H9 (cell line): ENCODE results near the gene TRABD. TPM values are rescaled to one million over a fixed set of nuclear protein-coding genes. Genes with fewer than 3 reads are reported as not detected.

Source experiments
- DNase-seq: peaks from one replicate; pipeline ENCODE4 v3.0.0-alpha.2; 2017
- H2AFZ ChIP-seq: one replicate; pipeline ENCODE4 v1.6.1; 2013; ENCODE audit warnings: mild to moderate bottlenecking, low read length, control low read depth, moderate library complexity
- H2AK5ac ChIP-seq: 2 replicates; pipeline ENCODE4 v1.6.1; 2013; ENCODE audit warnings: low read length, control low read depth, mixed read lengths; ENCODE audit not compliant: insufficient read length
- H2BK120ac ChIP-seq: one replicate; pipeline ENCODE4 v1.6.1; 2013; ENCODE audit warnings: low read depth, mild to moderate bottlenecking, low read length, control low read depth, inconsistent platforms; ENCODE audit not compliant: poor library complexity, severe bottlenecking
- H2BK12ac ChIP-seq: 2 replicates; pipeline ENCODE4 v1.6.1; 2013; ENCODE audit warnings: low read length, control low read depth, mixed read lengths, low read depth; ENCODE audit not compliant: insufficient read length
- H2BK15ac ChIP-seq: 2 replicates; pipeline ENCODE4 v1.6.1; 2013; ENCODE audit warnings: low read depth, low read length, control low read depth
- H2BK20ac ChIP-seq: one replicate; pipeline ENCODE4 v1.6.1; 2013; ENCODE audit warnings: low read depth, mild to moderate bottlenecking, low read length, control low read depth, inconsistent platforms; ENCODE audit not compliant: poor library complexity, severe bottlenecking
- H2BK5ac ChIP-seq: 2 replicates; pipeline ENCODE4 v1.6.1; 2013; ENCODE audit warnings: low read length, control low read depth, mixed read lengths; ENCODE audit not compliant: insufficient read length
- H3K14ac ChIP-seq: 2 replicates; pipeline ENCODE4 v1.6.1; 2013; ENCODE audit warnings: low read length, control low read depth; ENCODE audit not compliant: insufficient read depth
- H3K18ac ChIP-seq: 2 replicates; pipeline ENCODE4 v1.6.1; 2013; ENCODE audit warnings: low read depth, mild to moderate bottlenecking, mixed read lengths, low read length, control low read depth; ENCODE audit not compliant: insufficient read length
- H3K23ac ChIP-seq: 2 replicates; pipeline ENCODE4 v1.6.1; 2013; ENCODE audit warnings: low read length, control low read depth, mixed read lengths, low read depth; ENCODE audit not compliant: insufficient read length
- H3K23me2 ChIP-seq: 2 replicates; pipeline ENCODE4 v1.6.1; 2013; ENCODE audit warnings: low read depth, mild to moderate bottlenecking, mixed read lengths, low read length, control low read depth; ENCODE audit not compliant: insufficient read length, poor library complexity, severe bottlenecking
- H3K27ac ChIP-seq: 2 replicates; pipeline ENCODE4 v1.5.1; 2013; ENCODE audit warnings: low read length, control low read depth, mixed read lengths, low read depth; ENCODE audit not compliant: insufficient read length
- H3K27me3 ChIP-seq: 2 replicates; pipeline ENCODE4 v1.6.1; 2013; ENCODE audit warnings: low read length, control low read depth, inconsistent platforms; ENCODE audit not compliant: insufficient read depth
- H3K4ac ChIP-seq: 2 replicates; pipeline ENCODE4 v1.6.1; 2013; ENCODE audit warnings: low read depth, mild to moderate bottlenecking, control low read depth, inconsistent platforms, low read length, moderate library complexity
- H3K4me1 ChIP-seq: 2 replicates; pipeline ENCODE4 v1.6.1; 2013; ENCODE audit warnings: low read length, control low read depth, inconsistent platforms; ENCODE audit not compliant: insufficient read depth
- H3K4me2 ChIP-seq: 2 replicates; pipeline ENCODE4 v1.6.1; 2013; ENCODE audit warnings: low read length, control low read depth, mixed read lengths; ENCODE audit not compliant: insufficient read length, insufficient read depth
- H3K56ac ChIP-seq: 2 replicates; pipeline ENCODE4 v1.6.1; 2013; ENCODE audit warnings: low read depth, mild to moderate bottlenecking, mixed read lengths, low read length, control low read depth; ENCODE audit not compliant: insufficient read length
- H3K79me1 ChIP-seq: 2 replicates; pipeline ENCODE4 v1.6.1; 2013; ENCODE audit warnings: low read depth, mild to moderate bottlenecking, moderate library complexity, low read length, control low read depth, inconsistent platforms; ENCODE audit not compliant: insufficient read depth, poor library complexity, severe bottlenecking
- H3K79me2 ChIP-seq: 2 replicates; pipeline ENCODE4 v1.6.1; 2013; ENCODE audit warnings: low read length, control low read depth, inconsistent platforms; ENCODE audit not compliant: insufficient read depth
- H3K9ac ChIP-seq: 2 replicates; pipeline ENCODE4 v1.6.1; 2013; ENCODE audit warnings: low read length, control low read depth, mixed read lengths; ENCODE audit not compliant: insufficient read length; ENCODE audit errors: extremely low read depth
- H3K9me3 ChIP-seq: one replicate; pipeline ENCODE4 v1.6.1; 2013; ENCODE audit warnings: low read depth, low read length, inconsistent platforms; ENCODE audit not compliant: control insufficient read depth
- H3T11ph ChIP-seq: one replicate; pipeline ENCODE4 v1.6.1; 2013; ENCODE audit warnings: mild to moderate bottlenecking, low read length, control low read depth, inconsistent platforms
- H4K20me1 ChIP-seq: one replicate; pipeline ENCODE4 v1.6.1; 2013; ENCODE audit not compliant: control insufficient read depth, insufficient read length, insufficient read depth
- H4K5ac ChIP-seq: 2 replicates; pipeline ENCODE4 v1.6.1; 2013; ENCODE audit warnings: low read depth, mild to moderate bottlenecking, mixed read lengths, low read length, control low read depth; ENCODE audit not compliant: insufficient read length
- H4K8ac ChIP-seq: replicated peaks from 2 replicates; pipeline ENCODE4 v1.6.1; 2013; ENCODE audit warnings: low read length, control low read depth, mixed read lengths, low read depth; ENCODE audit not compliant: insufficient read length
- H4K91ac ChIP-seq: 2 replicates; pipeline ENCODE4 v1.6.1; 2013; ENCODE audit warnings: low read depth, mild to moderate bottlenecking, moderate library complexity, mixed read lengths, low read length, control low read depth; ENCODE audit not compliant: insufficient read length
- H3K27ac Mint-ChIP-seq, 3 experiments: 2 replicates in 2 of 3; 3 replicates in 1 of 3; pipeline ENCODE4 v1.8.0; 2020 to 2021; ENCODE audit warnings: mixed read lengths in 3 of 3, mild to moderate bottlenecking in 1 of 3, moderate library complexity in 1 of 3
- H3K27me3 Mint-ChIP-seq: 2 replicates; pipeline ENCODE4 v1.8.0; 2021; ENCODE audit warnings: low read depth, mild to moderate bottlenecking, moderate library complexity, mixed read lengths
- H3K36me3 Mint-ChIP-seq, 3 experiments: 2 replicates in 2 of 3; 3 replicates in 1 of 3; pipeline ENCODE4 v1.8.0; 2020 to 2021; ENCODE audit warnings: low read depth in 3 of 3, mixed read lengths in 3 of 3; ENCODE audit not compliant: insufficient read depth in 1 of 3
- H3K4me1 Mint-ChIP-seq, 2 experiments: 2 replicates each; pipeline ENCODE4 v1.8.0; 2020; ENCODE audit warnings: mixed read lengths in 2 of 2
- H3K4me3 Mint-ChIP-seq, 2 experiments: 2 replicates in 1 of 2; 3 replicates in 1 of 2; pipeline ENCODE4 v1.8.0; 2020 to 2021; ENCODE audit warnings: mild to moderate bottlenecking in 2 of 2, mixed read lengths in 2 of 2, moderate library complexity in 1 of 2
- H3K9me3 Mint-ChIP-seq, 2 experiments: 2 replicates in 1 of 2; 3 replicates in 1 of 2; pipeline ENCODE4 v1.8.0; 2020; ENCODE audit warnings: mild to moderate bottlenecking in 2 of 2, mixed read lengths in 2 of 2, moderate library complexity in 1 of 2
- CTCF ChIP-seq: fragments of 200-600 bp; sonication (generic); conservative IDR thresholded peaks from 3 replicates; pipeline ENCODE4 v1.8.0; 2021; ENCODE audit warnings: antibody characterized with exemption, mild to moderate bottlenecking
- whole genome bisulfite sequencing: extraction: QIAGEN DNeasy Blood & Tissue Kit; methylation state at CpG from one replicate; pipeline ENCODE4 v1.1.7; 2013; ENCODE audit warnings: missing lambda C conversion rate, low lambda C conversion rate, mixed read lengths; ENCODE audit not compliant: insufficient read length; ENCODE audit errors: extremely low coverage; 5-methylcytosine and 5-hydroxymethylcytosine counted together
- total RNA-seq: library from RNA; stranded (reverse); gene quantifications from 2 replicates; pipeline ENCODE4 v1.2.1, GENCODE V29; 2021

The TRABD gene
- total RNA-seq, 1 experiment from 2014 or later: 47.8 TPM

DNA sequence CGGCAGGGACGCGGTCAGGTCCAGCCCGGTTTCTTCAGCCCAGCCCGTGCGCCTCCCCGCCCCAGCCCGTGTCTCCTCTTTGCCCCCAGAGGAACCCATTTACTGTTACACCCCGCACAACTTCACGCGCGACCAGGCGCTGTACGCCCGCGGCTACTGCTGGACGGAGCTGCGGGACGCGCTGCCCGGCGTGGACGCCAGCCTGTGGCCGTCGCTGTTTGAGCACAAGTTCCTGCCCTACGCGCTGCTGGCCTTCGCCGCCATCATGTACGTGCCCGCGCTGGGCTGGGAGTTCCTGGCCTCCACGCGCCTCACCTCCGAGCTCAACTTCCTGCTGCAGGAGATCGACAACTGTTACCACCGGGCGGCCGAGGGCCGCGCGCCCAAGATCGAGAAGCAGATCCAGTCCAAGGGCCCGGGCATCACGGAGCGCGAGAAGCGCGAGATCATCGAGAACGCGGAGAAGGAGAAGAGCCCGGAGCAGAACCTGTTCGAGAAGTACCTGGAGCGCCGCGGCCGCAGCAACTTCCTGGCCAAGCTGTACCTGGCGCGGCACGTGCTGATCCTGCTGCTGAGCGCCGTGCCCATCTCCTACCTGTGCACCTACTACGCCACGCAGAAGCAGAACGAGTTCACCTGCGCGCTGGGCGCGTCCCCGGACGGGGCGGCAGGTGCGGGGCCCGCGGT, 8.7 kb upstream of the TRABD start:
- Mint-ChIP-seq H3K4me1 (no peaks in the 10 kb centered on the region), H3K27ac (no peak overlapping the region), H3K27me3 (peaks cover 4% of the 10 kb centered on the region), H3K36me3 (peaks cover 0 to 14% (median 4%) of the 10 kb centered on the region in 3 experiments; a peak in 5 of 7 replicates), H3K4me3 (no peak overlapping the region), H3K9me3 (no peaks in the 10 kb centered on the region; a peak in 2 of 5 replicates)
- Histone ChIP-seq H3K79me2 (no peaks in the 10 kb centered on the region), H2BK15ac (no peak overlapping the region), H3K56ac (no peak overlapping the region), H3K4me1 (no peaks in the 10 kb centered on the region), H3K27ac (no peak overlapping the region), H2AK5ac (no peak overlapping the region), H3K27me3 (no peaks in the 10 kb centered on the region; the same call in 1 of the 2 replicates), H3K4ac (no peak overlapping the region), H3K9me3 (no peaks in the 10 kb centered on the region), H2BK5ac (no peak overlapping the region), H4K91ac (no peak overlapping the region), H2BK12ac (no peak overlapping the region), H4K20me1 (no peaks in the 10 kb centered on the region), H2BK20ac (no peak overlapping the region), H2BK120ac (no peak overlapping the region), H4K8ac (no peak overlapping the region), H3K9ac (no peak overlapping the region), H3T11ph (no peak overlapping the region), H3K4me2 (no peak overlapping the region), H3K18ac (no peak overlapping the region), H3K14ac (no peak overlapping the region), H3K79me1 (no peaks in the 10 kb centered on the region), H2AFZ (no peak overlapping the region), H3K23me2 (no peaks in the 10 kb centered on the region), H4K5ac (no peak overlapping the region), H3K23ac (no peak overlapping the region)
- no peak for TF ChIP-seq CTCF
- WGBS: no CpG with 5 or more reads among the region's 76 CpGs
- DNase-seq: no peak
